Endometrial microvascular endothelial cells (primary cell): ENCODE data around the gene NAA50. TPM values are rescaled to one million over a fixed set of nuclear protein-coding genes. Genes with fewer than 3 reads are reported as not detected.

Source experiments
- in situ Hi-C: cut with HindIII; loops from 2 replicates; pipeline ENCODE4 v1.10.0; 2017; ENCODE audit warnings: low sequenced_read_pairs, low pct_unique_long_range_greater_than_20kb; ENCODE audit errors: inconsistent ontology term
- total RNA-seq: library from RNA; depleted of rRNA; stranded (reverse); fragments of >200 nt; gene quantifications from one replicate; pipeline ENCODE4 v1.2.3, GENCODE V29; 2015; ENCODE audit errors: inconsistent ontology term

Gene NAA50
- total RNA-seq, result 143 TPM

DNA sequence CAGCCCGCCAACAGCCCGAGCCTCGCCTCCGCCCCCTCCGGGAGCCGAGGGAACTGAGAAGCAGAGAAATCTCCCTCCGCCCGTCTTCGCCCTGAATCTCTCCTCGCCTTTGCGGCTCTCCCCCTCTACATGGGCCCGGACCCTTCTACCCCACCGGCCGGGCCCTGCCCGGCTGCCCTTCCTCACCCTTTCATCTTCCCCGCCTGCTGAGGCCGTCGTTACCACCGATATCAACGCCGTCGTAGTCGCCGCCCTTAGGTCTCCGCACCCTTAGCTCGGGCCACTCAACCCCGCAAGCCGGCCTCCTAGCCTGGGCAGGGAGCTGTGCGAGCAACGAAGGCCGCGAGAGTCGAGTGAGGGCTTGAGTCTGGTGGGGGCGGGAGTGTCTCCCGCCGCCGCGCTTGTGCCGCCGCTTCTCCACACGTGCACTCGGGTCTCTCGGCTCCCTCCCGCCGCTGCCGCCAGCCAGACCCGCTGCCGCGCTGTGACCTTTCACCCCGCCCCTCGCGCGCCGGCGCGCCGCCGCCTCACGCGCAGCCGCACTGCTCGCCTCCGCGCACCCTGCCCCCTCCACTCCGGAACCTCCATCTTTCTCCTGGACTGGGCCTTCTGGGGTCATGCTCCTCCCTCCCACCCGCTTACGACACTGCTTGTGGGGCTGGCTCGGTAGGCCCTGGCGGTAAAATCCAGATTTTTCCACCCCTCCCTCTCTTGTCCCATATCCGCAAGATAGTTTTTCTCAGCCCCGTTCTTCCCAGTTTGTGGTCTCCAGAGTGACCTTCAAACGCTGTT is at the start of gene NAA50:
Gene NAA50, minus strand, starts transcription at position 494 of the 792 bp plus-strand sequence. Its CDS starts 300 bp downstream, at position 194.
- in situ Hi-C loops, result no loop called here

- in situ Hi-C loops, result no loop called here
Measured at GRCh38 chr3:113795693-113796092, 49.6 kb upstream of the NAA50 start.

- in situ Hi-C loops, result no loop called here
Measured at GRCh38 chr3:113794526-113794925, 48.5 kb upstream of the NAA50 start.

- in situ Hi-C loops, result no loop called here
Measured at GRCh38 chr3:113791381-113791780, 45.3 kb upstream of the NAA50 start.

GRCh38 chr3:113783980-113784379 is 37.9 kb upstream of the NAA50 start:
- in situ Hi-C loops, result no loop called here

- in situ Hi-C loops, result no loop called here
Measured at GRCh38 chr3:113783463-113783862, 37.4 kb upstream of the NAA50 start.

- in situ Hi-C loops, result no loop called here
Measured at GRCh38 chr3:113776564-113776963, 30.5 kb upstream of the NAA50 start.

GRCh38 chr3:113775516-113775915 is 29.5 kb upstream of the NAA50 start:
- in situ Hi-C loops, result no loop called here

DNA sequence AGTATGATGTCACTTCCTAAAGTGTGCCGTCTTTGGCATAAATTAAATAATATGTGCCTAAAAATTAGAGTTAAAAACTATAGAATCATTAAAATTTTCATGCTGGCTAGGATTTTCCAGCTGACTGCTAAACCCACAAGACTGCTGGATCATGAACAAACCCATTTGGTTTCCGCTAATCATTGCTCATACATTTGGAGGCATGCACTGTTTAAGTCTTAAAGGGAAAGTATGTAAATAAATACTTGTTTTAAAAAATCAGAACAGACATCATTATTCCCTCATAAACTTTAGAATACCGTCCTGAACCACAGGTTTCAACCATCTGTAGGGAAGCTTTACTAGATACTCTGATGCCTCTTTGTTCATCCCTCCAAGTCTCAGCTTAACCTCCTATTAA is 27.3 kb upstream of the NAA50 start:
- in situ Hi-C loops, result no loop called here

DNA sequence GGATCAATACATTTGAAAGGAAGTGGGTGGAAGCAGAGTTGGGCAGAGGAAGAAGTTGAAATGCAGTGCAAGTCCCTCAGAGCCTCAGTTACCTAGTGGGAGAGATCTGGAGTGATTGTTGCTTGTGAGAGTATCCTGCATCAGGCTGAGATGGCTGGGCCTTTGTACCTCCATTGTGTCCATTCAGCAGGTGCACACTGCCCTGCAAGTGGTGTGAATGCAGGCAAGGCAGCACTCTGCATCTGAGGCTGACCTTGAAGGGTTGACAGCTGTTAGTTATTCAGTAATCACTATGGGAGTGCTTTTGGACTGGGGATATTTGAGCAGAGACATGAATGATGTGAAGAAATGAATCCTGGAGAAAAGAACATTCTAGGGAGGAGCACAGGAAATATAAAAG is 25.9 kb upstream of the NAA50 start:
- in situ Hi-C loops, result no loop called here

DNA sequence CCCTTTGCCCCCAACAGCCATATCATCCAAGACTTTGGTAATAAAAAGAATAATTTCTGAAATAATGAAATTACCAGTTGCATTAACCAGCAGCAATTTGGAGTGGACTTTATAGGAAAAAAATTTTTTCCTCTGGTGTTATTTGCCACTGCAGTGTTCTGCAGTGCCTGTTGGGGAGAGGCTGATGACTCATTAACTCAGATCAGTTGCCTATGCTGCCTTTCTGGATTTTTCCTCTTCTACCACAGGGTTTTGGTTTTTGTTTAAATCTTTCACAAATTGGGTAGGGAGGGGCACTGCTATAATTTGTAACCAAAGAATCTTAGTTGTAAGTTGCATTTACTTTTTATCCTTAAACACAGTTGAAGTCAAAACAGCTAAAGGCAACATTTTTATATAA is 23.5 kb upstream of the NAA50 start:
- in situ Hi-C loops, result no loop called here

GRCh38 chr3:113764698-113765097 is 18.6 kb upstream of the NAA50 start:
- in situ Hi-C loops, result no loop called here

GRCh38 chr3:113758389-113759024 is 12.5 kb upstream of the NAA50 start:
- in situ Hi-C loops, result no loop called here

GRCh38 chr3:113754494-113755159 is 8.6 kb upstream of the NAA50 start:
- in situ Hi-C loops, result no loop called here

DNA sequence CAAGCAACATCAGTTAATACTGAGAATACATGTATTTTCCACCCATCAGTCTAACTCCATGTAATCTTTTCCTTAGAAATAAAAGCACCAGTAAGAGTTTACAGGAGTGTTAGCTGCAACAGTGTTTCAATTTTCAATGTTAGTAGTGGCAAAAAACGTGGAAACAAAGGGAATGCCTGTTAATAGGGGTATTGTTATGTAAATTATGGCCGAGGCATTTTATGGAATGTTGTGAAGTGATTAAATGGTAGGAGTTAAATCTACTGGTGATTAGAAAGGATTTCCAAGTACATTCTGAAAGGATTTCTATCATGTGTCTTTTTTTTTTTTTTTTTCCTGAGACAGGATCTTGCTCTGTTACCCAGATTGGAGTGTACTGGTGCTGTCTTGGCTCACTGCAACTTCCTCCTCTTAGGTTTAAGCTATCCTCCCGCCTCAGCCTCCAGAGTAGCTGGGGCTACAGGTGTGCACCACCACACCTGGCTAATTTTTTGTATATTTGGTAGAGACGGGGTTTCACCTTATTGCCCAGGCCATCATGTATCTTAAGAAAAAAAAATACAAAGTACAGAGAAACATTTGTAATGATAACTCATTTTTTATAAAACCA is 7.4 kb upstream of the NAA50 start:
- in situ Hi-C loops, result no loop called here

- in situ Hi-C loops, result no loop called here
Measured at GRCh38 chr3:113751141-113751540, 5.1 kb upstream of the NAA50 start.

DNA sequence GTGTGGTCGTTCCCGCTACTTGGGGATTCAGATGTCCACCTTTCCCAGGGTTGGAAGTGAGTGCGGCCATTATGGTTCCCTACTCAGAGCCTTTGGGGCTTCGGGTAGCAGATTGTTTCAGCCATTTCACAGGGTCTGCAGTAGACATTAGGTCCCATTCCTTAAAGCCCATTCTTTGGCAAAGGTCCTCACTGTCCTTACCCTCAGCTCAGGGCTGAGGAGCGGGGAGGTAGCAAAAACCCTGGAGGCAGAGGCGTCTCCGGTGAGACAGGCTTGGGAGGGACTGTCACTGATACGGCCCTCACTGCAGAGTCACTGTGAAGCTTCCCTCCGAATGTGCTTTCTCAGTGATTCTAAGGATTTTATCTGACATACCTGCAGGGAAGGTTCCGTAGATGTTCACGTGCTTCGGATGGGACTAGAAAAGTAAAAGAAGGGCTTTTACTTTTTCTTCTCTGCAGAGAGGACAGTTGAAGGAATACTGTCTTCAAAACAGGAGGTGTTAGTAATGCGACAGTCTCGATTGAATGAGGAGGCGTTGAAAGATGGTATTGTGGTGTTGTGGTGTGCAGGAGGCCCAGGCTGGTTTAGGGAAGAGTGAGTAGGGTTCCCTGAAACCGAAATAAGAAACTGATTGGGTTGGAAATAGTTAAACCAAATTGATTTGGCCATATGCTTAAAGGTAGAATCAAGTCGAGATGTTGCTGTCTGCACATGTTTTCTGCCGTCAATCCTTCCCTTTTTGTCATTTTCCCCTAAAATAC is 1.4 kb upstream of the NAA50 start:
- in situ Hi-C loops, result no loop called here

- in situ Hi-C loops, result no loop called here
Measured at GRCh38 chr3:113746548-113747282, 666 bp upstream of the NAA50 start, which contains the start of gene ATP6V1A. Gene ATP6V1A, plus strand, starts transcription at chr3:113747035. Its CDS starts 31,719 bp downstream, at chr3:113778754.
